CD4-positive, alpha-beta T cell treated with Interferon alpha-2 for 1 hour (primary cell): ENCODE measurements around the gene ZXDC.
A peak's percentile ranks its signal among the peaks of the same experiment; 100 is the strongest.

Source experiments
- DNase-seq, 2 donors: peaks; one replicate each; pipeline ENCODE4 v3.0.0-alpha.2; 2020 to 2022

The ZXDC gene

GRCh38 chr3:126389112-126389793 is 86.4 kb downstream of the ZXDC start:
- peak; percentile 32 to 65 for DNase-seq
